Psoas muscle (tissue), 8 donors: ENCODE measurements around the gene NEURL3. TPM values are rescaled to one million over a fixed set of nuclear protein-coding genes. Genes with fewer than 3 reads are reported as not detected.

Experiments
- ATAC-seq, 4 donors: fragments of 200-7000 bp; cut with Tn5 transposase; one replicate each; pipeline ENCODE4 v1.9.1; 2020; ENCODE audit warnings: moderate library complexity in 3 of 4, mild to moderate bottlenecking in 2 of 4
- DNase-seq, 2 donors: peaks; one replicate each; pipeline ENCODE4 v3.0.0-alpha.2; 2020
- H3K27ac ChIP-seq: fragments of 200-600 bp; one replicate; pipeline ENCODE4 v1.8.0; 2022
- H3K27me3 ChIP-seq, 3 donors: fragments of 200-600 bp in 1 of 3; one replicate each; pipeline versions ENCODE4 v1.6.1 to v1.8.0; 2013 to 2022; ENCODE audit warnings: low read length in 2 of 3, mild to moderate bottlenecking in 2 of 3, moderate library complexity in 1 of 3; ENCODE audit not compliant: insufficient read depth in 3 of 3
- H3K36me3 ChIP-seq, 2 donors: fragments of 200-600 bp in 1 of 2; one replicate each; pipeline versions ENCODE4 v1.6.1 to v1.8.0; 2013 to 2022; ENCODE audit warnings: low read depth in 1 of 2, mild to moderate bottlenecking in 1 of 2, moderate library complexity in 1 of 2; ENCODE audit not compliant: insufficient read depth in 1 of 2
- H3K4me1 ChIP-seq: fragments of 200-600 bp; one replicate; pipeline ENCODE4 v1.8.0; 2022
- H3K4me3 ChIP-seq: fragments of 200-600 bp; one replicate; pipeline ENCODE4 v1.8.0; 2022; ENCODE audit warnings: mild to moderate bottlenecking
- H3K9me3 ChIP-seq: fragments of 200-600 bp; one replicate; pipeline ENCODE4 v1.8.0; 2022
- CTCF ChIP-seq: fragments of 200-600 bp; IDR thresholded peaks from one replicate; pipeline ENCODE4 v1.8.0; 2022; ENCODE audit warnings: antibody characterized with exemption
- WGBS, 3 donors: extraction: QIAGEN DNeasy Blood & Tissue Kit; methylation state at CpG; one replicate each; pipeline versions ENCODE4 v1.1.6 to v1.1.7; 2013; 5-methylcytosine and 5-hydroxymethylcytosine counted together
- intact Hi-C, 2 donors: fragments of 100-400 bp; cut with DNase I; formaldehyde crosslinking; loops; one replicate each; pipeline versions ENCODE4 v1.11.0 to v1.14.2; 2022
- polyA plus RNA-seq, 3 donors: library from polyadenylated mRNA; stranded (reverse); fragments of 200-250 nt; gene quantifications; one replicate each; pipeline ENCODE4 v1.2.3, GENCODE V29; 2013
- total RNA-seq, 4 donors: library from RNA; stranded (reverse); fragmentation: NEBNext Ultra II Directional in 2 of 4; extraction: Animal tissue kit (Norgen Biotek cat#: 25700) in 2 of 4; gene quantifications; one replicate each; pipeline versions ENCODE4 v1.2.1 to v1.2.4, GENCODE V29; 2021 to 2023
- donor health status: healthy with polysubstance abuse.
- donor health status: DM: no; HTN: no; CAD: no; lungs with moderate emphysema.
- donor health status: Bipolar disorder and iron deficiency.
- donor health status: healthy.
- donor health status: DM: yes; HTN: yes; CAD: no.
- donor health status: DM: no; HTN: no; CAD: no.
- donor health status: DM: no; HTN: no; CAD: no.
- donor health status: DM: yes; HTN: yes; CAD: no.

Gene NEURL3
- total and polyA plus RNA-seq, 7 donors = 0.09 to 0.59 (median 0.09) TPM; not detected in 4

GRCh38 chr2:96522304-96523203 lies 17.4 kb upstream of the NEURL3 start:
- ATAC-seq (no peak), DNase-seq (peak in 1 of 2 donors; percentile 38)
- Histone ChIP-seq H3K9me3 (no peaks in the 10 kb centered on the region), H3K4me1 (peaks cover 6% of the 10 kb centered on the region), H3K27ac (no peak overlapping the region), H3K27me3 (no peaks in the 10 kb centered on the region), H3K4me3 (no peak overlapping the region), H3K36me3 (no peaks in the 10 kb centered on the region)
- 81 to 85% (median 84%) methylated on average over 9 of the region's 9 CpGs for WGBS, 3 donors
- intact Hi-C loops = no loop called here
- TF ChIP-seq CTCF = no peak

- intact Hi-C loops = no loop called here
- H3K4me3 ChIP-seq = no peak overlapping the region
- DNase-seq (no peak), ATAC-seq (no peak)
- TF ChIP-seq CTCF = no peak
- H3K36me3 ChIP-seq = no peaks in the 10 kb centered on the region
- no peaks in the 10 kb centered on the region for H3K27me3 ChIP-seq
- no peak overlapping the region for H3K27ac ChIP-seq
- H3K4me1 ChIP-seq = no peaks in the 10 kb centered on the region
- 87 to 93% (median 87%) methylated on average over 2 of the region's 2 CpGs for WGBS, 3 donors
- peaks cover 3% of the 10 kb centered on the region for H3K9me3 ChIP-seq
Measured at GRCh38 chr2:96521219-96521618, 16.1 kb upstream of the NEURL3 start.

DNA sequence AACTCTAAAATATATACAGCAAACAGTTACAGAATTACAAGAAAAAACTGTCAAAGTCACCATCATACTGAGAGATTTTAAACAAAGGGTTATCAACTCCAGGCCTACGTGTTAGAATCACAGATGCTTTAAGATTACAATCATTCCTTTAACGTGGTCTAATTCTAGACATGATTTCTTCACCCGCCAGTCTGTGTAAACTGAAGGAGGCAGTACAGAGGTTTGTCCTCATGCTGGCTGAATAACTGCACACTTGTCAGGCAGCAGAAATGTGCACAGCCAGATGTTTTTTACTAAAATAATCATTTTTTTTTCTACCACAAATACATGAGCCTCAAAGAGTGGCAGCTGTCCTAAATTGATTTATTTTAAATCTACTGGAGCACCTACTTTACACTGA lies 15.5 kb upstream of the NEURL3 start:
- no peak overlapping the region for H3K4me3 ChIP-seq
- no peaks in the 10 kb centered on the region for H3K27me3 ChIP-seq
- intact Hi-C loops = no loop called here
- H3K27ac ChIP-seq = no peak overlapping the region
- DNase-seq (no peak), ATAC-seq (no peak)
- H3K9me3 ChIP-seq = peaks cover 3% of the 10 kb centered on the region
- TF ChIP-seq CTCF = no peak
- no peaks in the 10 kb centered on the region for H3K36me3 ChIP-seq
- H3K4me1 ChIP-seq = no peaks in the 10 kb centered on the region
- WGBS, 3 donors = 61 to 76% (median 62%) methylated on average over 3 of the region's 3 CpGs

DNA sequence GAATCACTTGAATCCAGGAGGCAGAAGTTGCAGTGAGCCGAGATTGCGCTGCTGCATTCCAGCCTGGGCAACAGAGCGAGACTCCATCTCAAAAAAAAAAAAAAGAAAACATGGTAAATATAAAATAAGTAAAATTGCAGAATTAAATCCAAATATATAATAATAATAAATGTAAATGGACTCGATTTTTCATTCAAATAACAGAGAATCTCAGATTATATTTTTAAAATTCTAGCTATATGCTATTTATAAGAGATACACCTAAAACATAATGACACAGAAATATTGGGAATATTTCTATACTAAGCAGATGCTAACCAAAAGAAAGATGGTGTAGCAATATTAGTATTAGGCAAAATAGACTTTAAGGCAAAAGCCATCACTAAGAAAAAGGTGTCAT lies 15.1 kb upstream of the NEURL3 start:
- DNase-seq (no peak), ATAC-seq (no peak)
- intact Hi-C loops = no loop called here
- WGBS, 3 donors = 83 to 87% (median 84%) methylated on average over 4 of the region's 4 CpGs
- Histone ChIP-seq H3K36me3 (no peaks in the 10 kb centered on the region), H3K27me3 (no peaks in the 10 kb centered on the region), H3K27ac (no peak overlapping the region), H3K4me1 (no peaks in the 10 kb centered on the region), H3K9me3 (peaks cover 3% of the 10 kb centered on the region), H3K4me3 (no peak overlapping the region)
- TF ChIP-seq CTCF = no peak
